ENCODE measurements around the gene PCDHGA9. TPM values are rescaled to one million over a fixed set of nuclear protein-coding genes. Genes with fewer than 3 reads are reported as not detected.
"Not testable (repeated sequence)": the region's sequence is repeated elsewhere in the genome, so short reads cannot be mapped to it uniquely, and the experiment has no call there.

Gene PCDHGA9
- total RNA-seq, 1 experiment from 2014 or later = 0.15 TPM

- Histone ChIP-seq H3K27me3 (ENCODE audit: control insufficient read depth, insufficient read depth, low read length) (no peaks in the 10 kb centered on the region), H3K4me1 (ENCODE audit: control insufficient read depth, insufficient read depth, low read length) (no peaks in the 10 kb centered on the region), H3K4me3 (ENCODE audit: low read depth in 2 of 2, low read length in 2 of 2) (no peak overlapping the region), H3K36me3 (ENCODE audit: control insufficient read depth, insufficient read depth, low read length) (no peaks in the 10 kb centered on the region), H3K27ac (ENCODE audit: low read length) (no peak overlapping the region), H3K9me3 (ENCODE audit: control insufficient read depth, insufficient read depth, low read depth, low read length) (no peaks in the 10 kb centered on the region)
- BruUV-seq (replicated peaks) = no TSS peak
- DNase-seq (ENCODE audit: low read depth, low spot score) (no peak), ATAC-seq (no peak)
- in situ Hi-C loops (cut with HindIII; ENCODE audit: low pct_unique_long_range_greater_than_20kb, low sequenced_read_pairs) = no loop called here
- intact Hi-C loops (cut with micrococcal nuclease; ENCODE audit: unreplicated experiment) = no loop called here
- POLR2A ChIA-PET = no interaction called here
- CTCF ChIA-PET = no interaction called here
- TF ChIP-seq POLR2AphosphoS5 (IDR thresholded peaks at IDR 0.05; ENCODE audit: low read depth, low read length) (no peak), SIN3A (IDR thresholded peaks at IDR 0.05; ENCODE audit: borderline replicate concordance, insufficient read depth, low read depth, low read length) (no peak), REST (IDR thresholded peaks at IDR 0.05; ENCODE audit: insufficient read depth in 1 of 2, low read depth in 2 of 2, low read length in 1 of 2) (no peak)
Measured at GRCh38 chr5:141384471-141385267, 17.9 kb upstream of the PCDHGA9 start.

GRCh38 chr5:141387557-141388311, 14.8 kb upstream of the PCDHGA9 start, which contains the start of gene PCDHGB4:
Gene PCDHGB4, plus strand, starts transcription at chr5:141387698. Its CDS starts 187 bp downstream, at chr5:141387885.
- POLR2A ChIA-PET; intact Hi-C loops (cut with micrococcal nuclease; ENCODE audit: unreplicated experiment); DNase-seq (ENCODE audit: low read depth, low spot score); H3K36me3 ChIP-seq (ENCODE audit: control insufficient read depth, insufficient read depth, low read length); H3K9me3 ChIP-seq (ENCODE audit: control insufficient read depth, insufficient read depth, low read depth, low read length); H3K4me3 ChIP-seq (ENCODE audit: low read depth in 2 of 2, low read length in 2 of 2); H3K27me3 ChIP-seq (ENCODE audit: control insufficient read depth, insufficient read depth, low read length); BruUV-seq (replicated peaks); H3K4me1 ChIP-seq (ENCODE audit: control insufficient read depth, insufficient read depth, low read length); in situ Hi-C loops (cut with HindIII; ENCODE audit: low pct_unique_long_range_greater_than_20kb, low sequenced_read_pairs); ATAC-seq; H3K27ac ChIP-seq (ENCODE audit: low read length); CTCF ChIA-PET: not testable (repeated sequence)

- Histone ChIP-seq H3K27ac (ENCODE audit: low read length) (no peak overlapping the region), H3K27me3 (ENCODE audit: control insufficient read depth, insufficient read depth, low read length) (no peaks in the 10 kb centered on the region), H3K4me1 (ENCODE audit: control insufficient read depth, insufficient read depth, low read length) (no peaks in the 10 kb centered on the region), H3K4me3 (ENCODE audit: low read depth in 2 of 2, low read length in 2 of 2) (no peak overlapping the region), H3K36me3 (ENCODE audit: control insufficient read depth, insufficient read depth, low read length) (no peaks in the 10 kb centered on the region), H3K9me3 (ENCODE audit: control insufficient read depth, insufficient read depth, low read depth, low read length) (no peaks in the 10 kb centered on the region; the same call in 1 of the 2 replicates)
- intact Hi-C loops (cut with micrococcal nuclease; ENCODE audit: unreplicated experiment) (no loop called here), in situ Hi-C loops (cut with HindIII; ENCODE audit: low pct_unique_long_range_greater_than_20kb, low sequenced_read_pairs) (no loop called here)
- TF ChIP-seq POLR2AphosphoS5 (IDR thresholded peaks at IDR 0.05; ENCODE audit: low read depth, low read length) (no peak), SIN3A (IDR thresholded peaks at IDR 0.05; ENCODE audit: borderline replicate concordance, insufficient read depth, low read depth, low read length) (no peak), CTCF (IDR thresholded peaks at IDR 0.05) (no peak), TCF7L2 (IDR thresholded peaks at IDR 0.05; ENCODE audit: low read depth, low read length) (no peak), REST (IDR thresholded peaks at IDR 0.05; ENCODE audit: insufficient read depth in 1 of 2, low read depth in 2 of 2, low read length in 1 of 2) (no peak)
- DNase-seq (ENCODE audit: low read depth, low spot score) = no peak
- BruUV-seq (replicated peaks) = no TSS peak
- ChIA-PET POLR2A (no interaction called here), CTCF (no interaction called here)
- ATAC-seq = no peak
Measured at GRCh38 chr5:141388661-141389060, 13.9 kb upstream of the PCDHGA9 start.

Measured in Panc1 (cell line).